Colonic mucosa (tissue), 4 donors: ENCODE results near the gene PANK2. TPM values are rescaled to one million over a fixed set of nuclear protein-coding genes. Genes with fewer than 3 reads are reported as not detected.
"Not testable (repeated sequence)": the region's sequence is repeated elsewhere in the genome, so short reads cannot be mapped to it uniquely, and the experiment has no call there.

Experiments used
- DNase-seq: peaks from one replicate; pipeline ENCODE4 v3.0.0-alpha.2; 2020
- H3K27ac ChIP-seq: fragments of 200-600 bp; one replicate; pipeline ENCODE4 v1.8.0; 2021
- H3K27me3 ChIP-seq: fragments of 200-600 bp; one replicate; pipeline ENCODE4 v1.8.0; 2021
- H3K36me3 ChIP-seq: fragments of 200-600 bp; one replicate; pipeline ENCODE4 v1.8.0; 2021
- H3K4me1 ChIP-seq: fragments of 200-600 bp; one replicate; pipeline ENCODE4 v1.8.0; 2021; ENCODE audit warnings: mild to moderate bottlenecking
- H3K4me3 ChIP-seq: fragments of 200-600 bp; one replicate; pipeline ENCODE4 v1.8.0; 2021
- H3K9ac ChIP-seq, 2 donors: one replicate each; pipeline ENCODE4 v1.7.0; 2013; ENCODE audit warnings: control low read depth in 2 of 2, low read depth in 2 of 2, low read length in 2 of 2
- H3K9me3 ChIP-seq: fragments of 200-600 bp; one replicate; pipeline ENCODE4 v1.8.0; 2021
- intact Hi-C: fragments of 100-400 bp; cut with DNase I; formaldehyde crosslinking; loops from one replicate; pipeline ENCODE4 v1.14.1; 2022
- total RNA-seq, 2 donors: library from RNA; stranded (reverse); fragmentation: NEBNext Ultra II Directional in 1 of 2; extraction: Animal tissue kit (Norgen Biotek cat#: 25700) in 1 of 2; gene quantifications; one replicate each; pipeline ENCODE4 v1.2.1, GENCODE V29; 2021
- TF ChIP-seq, protein P1 (sequence below): fragments of 200-600 bp; IDR thresholded peaks from one replicate; pipeline ENCODE4 v1.8.0; 2022; ENCODE audit warnings: antibody characterized with exemption, mild to moderate bottlenecking
- donor health status: healthy.
- donor health status: DM: no; HTN: no; CAD: no.
- donor health status: DM: no; HTN: no; CAD: no.

The PANK2 gene
- total RNA-seq, 2 donors from 2014 or later: 29.7 to 31.3 TPM

DNA sequence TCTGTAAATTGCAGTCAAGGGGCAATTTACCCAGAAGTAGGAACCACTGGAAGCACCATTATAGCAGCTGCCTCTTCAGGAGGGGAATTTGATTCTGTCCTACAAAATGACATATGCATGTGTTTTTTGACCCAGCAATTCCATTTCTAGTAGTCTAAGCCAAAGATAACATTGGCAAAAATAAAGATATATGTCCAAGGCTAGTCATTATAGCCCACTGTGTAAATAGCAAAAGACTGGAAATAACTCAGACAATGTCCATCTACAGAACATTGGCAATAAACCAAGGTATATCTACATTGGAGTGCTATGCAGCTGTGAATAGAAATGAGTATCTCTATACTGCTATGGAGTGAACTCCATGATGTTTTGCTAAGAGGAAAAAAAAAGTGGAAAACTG is 12.5 kb upstream of the PANK2 start:
- Histone ChIP-seq H3K4me3 (no peak overlapping the region), H3K9ac (no peak overlapping the region), H3K36me3 (no peaks in the 10 kb centered on the region), H3K27me3 (no peaks in the 10 kb centered on the region), H3K4me1 (no peaks in the 10 kb centered on the region), H3K27ac (no peak overlapping the region), H3K9me3 (no peaks in the 10 kb centered on the region)
- intact Hi-C loops: no loop called here
- TF ChIP-seq, protein P1, sequence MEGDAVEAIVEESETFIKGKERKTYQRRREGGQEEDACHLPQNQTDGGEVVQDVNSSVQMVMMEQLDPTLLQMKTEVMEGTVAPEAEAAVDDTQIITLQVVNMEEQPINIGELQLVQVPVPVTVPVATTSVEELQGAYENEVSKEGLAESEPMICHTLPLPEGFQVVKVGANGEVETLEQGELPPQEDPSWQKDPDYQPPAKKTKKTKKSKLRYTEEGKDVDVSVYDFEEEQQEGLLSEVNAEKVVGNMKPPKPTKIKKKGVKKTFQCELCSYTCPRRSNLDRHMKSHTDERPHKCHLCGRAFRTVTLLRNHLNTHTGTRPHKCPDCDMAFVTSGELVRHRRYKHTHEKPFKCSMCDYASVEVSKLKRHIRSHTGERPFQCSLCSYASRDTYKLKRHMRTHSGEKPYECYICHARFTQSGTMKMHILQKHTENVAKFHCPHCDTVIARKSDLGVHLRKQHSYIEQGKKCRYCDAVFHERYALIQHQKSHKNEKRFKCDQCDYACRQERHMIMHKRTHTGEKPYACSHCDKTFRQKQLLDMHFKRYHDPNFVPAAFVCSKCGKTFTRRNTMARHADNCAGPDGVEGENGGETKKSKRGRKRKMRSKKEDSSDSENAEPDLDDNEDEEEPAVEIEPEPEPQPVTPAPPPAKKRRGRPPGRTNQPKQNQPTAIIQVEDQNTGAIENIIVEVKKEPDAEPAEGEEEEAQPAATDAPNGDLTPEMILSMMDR: no peak
- no peak for DNase-seq

DNA sequence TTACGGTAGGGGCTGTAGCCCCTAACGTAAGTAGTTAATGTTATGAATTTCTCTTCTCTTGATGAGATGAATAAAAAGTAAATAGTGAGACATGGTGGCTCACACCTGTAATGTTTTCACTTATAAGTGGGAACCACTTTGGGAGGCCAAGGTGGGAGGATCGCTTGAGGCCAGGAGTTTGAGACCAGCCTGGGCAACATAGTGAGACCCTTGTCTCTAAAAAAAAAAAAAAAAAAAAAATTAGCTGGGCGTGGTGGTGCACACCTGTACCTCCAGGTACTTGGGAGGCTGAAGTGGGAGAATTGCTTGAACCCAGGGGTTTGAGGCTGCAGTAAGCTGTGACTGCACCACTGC is 10.3 kb upstream of the PANK2 start:
- H3K27me3 ChIP-seq, H3K36me3 ChIP-seq, H3K9me3 ChIP-seq, DNase-seq, H3K4me3 ChIP-seq, H3K4me1 ChIP-seq, H3K9ac ChIP-seq, H3K27ac ChIP-seq, intact Hi-C loops: not testable (repeated sequence)

DNA sequence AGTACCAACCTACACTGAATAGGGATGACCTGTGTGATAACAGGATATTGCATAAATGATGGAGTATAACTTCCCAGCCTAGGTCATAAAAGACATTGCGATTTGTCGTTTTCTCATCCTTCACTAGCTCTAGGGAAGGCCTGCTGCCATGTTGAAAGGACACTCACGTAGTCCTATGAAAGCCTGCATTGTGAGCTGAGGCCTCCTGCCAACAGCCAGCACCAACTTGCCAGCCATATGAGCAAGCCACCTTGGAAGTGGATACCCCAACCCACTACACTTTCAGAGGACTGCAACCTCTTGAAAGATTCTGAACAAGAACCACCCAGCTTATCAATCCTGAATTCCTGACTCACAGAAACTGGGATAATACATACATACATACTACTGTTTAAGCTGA is 3.5 kb upstream of the PANK2 start:
- TF ChIP-seq, protein P1: no peak
- H3K27me3 ChIP-seq: no peaks in the 10 kb centered on the region
- peaks cover 1% of the 10 kb centered on the region for H3K4me1 ChIP-seq
- H3K4me3 ChIP-seq: no peak overlapping the region
- H3K9ac ChIP-seq: no peak overlapping the region
- H3K36me3 ChIP-seq: no peaks in the 10 kb centered on the region
- H3K27ac ChIP-seq: no peak overlapping the region
- intact Hi-C loops: loop anchor here (10.0 kb wide), 1 partner anchor 189 kb away; no protein-coding TSS in a partner anchor
- H3K9me3 ChIP-seq: no peaks in the 10 kb centered on the region
- no peak for DNase-seq

DNA sequence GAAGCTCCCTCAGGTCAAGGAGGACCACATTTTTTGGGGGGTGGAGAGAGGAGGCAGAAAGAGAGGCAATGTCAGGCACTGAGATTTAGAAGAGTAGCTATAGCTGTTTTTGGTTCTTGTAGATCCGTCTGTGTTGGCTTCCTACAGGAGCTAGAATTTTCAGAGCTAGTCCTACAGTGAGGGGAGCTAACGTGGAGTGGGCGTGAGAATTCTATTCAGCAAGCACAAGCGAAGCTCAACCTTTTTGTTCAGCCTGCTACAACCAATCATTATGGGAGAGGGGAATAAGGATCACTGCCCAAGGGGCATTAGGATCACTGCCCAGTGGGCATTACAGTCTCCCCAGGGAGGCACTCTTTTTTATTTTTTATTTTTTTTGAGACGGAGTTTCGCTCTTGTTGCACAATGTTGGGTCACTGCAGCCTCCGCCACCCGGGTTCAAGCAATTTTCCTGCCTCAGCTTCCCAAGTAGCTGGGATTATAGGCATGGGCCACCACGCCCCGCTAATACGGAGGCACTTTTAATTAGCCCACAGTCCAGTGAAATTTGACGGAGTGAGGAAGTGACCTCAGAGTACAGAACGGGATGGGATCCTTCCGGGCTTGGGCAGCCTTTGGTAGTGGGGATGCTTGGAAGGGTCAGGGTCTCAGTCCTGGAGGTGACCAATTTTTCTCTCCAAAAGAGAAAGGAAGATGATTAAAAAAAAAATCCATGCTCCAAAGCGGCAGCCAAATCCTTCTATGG is 1.1 kb upstream of the PANK2 start:
- DNase-seq: peak; percentile 50
- intact Hi-C loops: loop anchor here (10.0 kb wide), 1 partner anchor 187 kb away; no protein-coding TSS in a partner anchor
- Histone ChIP-seq H3K27ac (peak overlapping the region; percentile 94), H3K4me3 (peak overlapping the region; percentile 91), H3K27me3 (no peaks in the 10 kb centered on the region), H3K9ac (peak overlapping the region; percentile 80 to 89), H3K4me1 (peaks cover 11% of the 10 kb centered on the region), H3K9me3 (no peaks in the 10 kb centered on the region), H3K36me3 (no peaks in the 10 kb centered on the region)
- TF ChIP-seq, protein P1: no peak

GRCh38 chr20:3889489-3890397 is 556 bp downstream of the PANK2 start:
- Histone ChIP-seq H3K9ac (peak overlapping the region; percentile 80 to 94), H3K27ac (peak overlapping the region; percentile 94), H3K9me3 (no peaks in the 10 kb centered on the region), H3K4me1 (peaks cover 11% of the 10 kb centered on the region), H3K27me3 (no peaks in the 10 kb centered on the region), H3K4me3 (peak overlapping the region; percentile 91), H3K36me3 (no peaks in the 10 kb centered on the region)
- peak; percentile 63 for DNase-seq
- intact Hi-C loops: loop anchor here (10.0 kb wide), 1 partner anchor 185 kb away; no protein-coding TSS in a partner anchor
- TF ChIP-seq, protein P1: no peak
